NT2/D1 (cell line): Measurements from ENCODE around the gene FSTL4.

ENCODE experiments used
- YY1 ChIP-seq: IDR thresholded peaks from 2 replicates; pipeline ENCODE4 v1.6.1; 2011; ENCODE audit not compliant: insufficient read length, insufficient read depth
- ZNF274 ChIP-seq: IDR thresholded peaks from 2 replicates; pipeline ENCODE4 v1.6.1; 2011; ENCODE audit warnings: mild to moderate bottlenecking, low read depth, low read length

GRCh38 chr5:133538718-133539117, 73.6 kb downstream of the FSTL4 start:
- no peak for TF ChIP-seq YY1
- no peak for TF ChIP-seq ZNF274
